ENCODE data around the gene MAB21L4.

The MAB21L4 gene

DNA sequence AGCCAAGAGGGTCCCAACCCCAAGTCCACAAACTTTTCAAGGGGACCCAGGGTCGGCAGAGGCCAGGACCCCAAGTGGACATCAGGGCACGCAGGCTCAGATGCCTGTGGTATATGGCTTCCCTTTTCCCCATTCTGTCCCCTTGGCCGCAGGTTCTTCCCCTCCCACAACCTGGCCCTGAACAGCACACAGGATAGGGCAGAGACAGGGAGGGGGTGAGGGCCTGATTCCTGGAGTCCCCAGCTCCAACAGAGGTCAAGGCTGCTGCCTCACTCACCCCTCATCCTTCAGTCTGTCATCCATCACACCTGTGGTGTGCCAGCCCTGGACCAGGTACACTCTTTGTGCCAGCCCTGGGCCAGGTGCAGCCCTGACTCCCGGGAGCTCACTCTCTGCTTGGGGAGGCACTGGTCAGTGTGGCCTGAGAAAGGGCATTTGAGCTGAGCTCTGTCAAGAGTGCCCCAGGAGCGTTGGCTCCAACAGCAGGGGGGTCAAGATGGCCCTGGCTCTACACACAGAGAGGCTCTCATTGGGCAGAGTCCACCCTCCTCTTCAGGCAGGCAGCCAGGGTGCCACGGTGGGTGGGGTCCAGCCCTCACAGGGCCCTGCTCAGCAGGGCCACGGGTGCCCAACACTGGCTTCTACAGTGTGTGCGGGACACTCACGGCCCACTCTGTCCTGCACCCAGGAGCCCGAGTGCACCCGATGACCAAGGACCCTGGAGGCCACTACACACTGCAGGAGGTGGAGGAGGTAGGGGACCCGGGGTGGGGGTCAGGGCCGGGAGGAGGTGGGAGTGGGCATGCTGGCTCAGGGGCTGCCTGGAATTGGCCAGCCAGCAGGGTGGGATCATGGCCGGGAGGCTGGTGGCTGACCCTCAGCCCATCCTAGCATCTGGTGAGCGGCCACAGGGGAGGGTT lies 25.7 kb downstream of the MAB21L4 start:
- Histone ChIP-seq H3K4me3 (ENCODE audit: low read depth, low read length) (no peak overlapping the region), H3K27ac (no peak overlapping the region), H3K27me3 (ENCODE audit: insufficient read depth, low read depth, severe bottlenecking) (no peaks in the 10 kb centered on the region), H3K9me3 (ENCODE audit: severe bottlenecking) (no peaks in the 10 kb centered on the region), H3K36me3 (no peaks in the 10 kb centered on the region)
- no peak for DNase-seq
- TF ChIP-seq, protein P1, sequence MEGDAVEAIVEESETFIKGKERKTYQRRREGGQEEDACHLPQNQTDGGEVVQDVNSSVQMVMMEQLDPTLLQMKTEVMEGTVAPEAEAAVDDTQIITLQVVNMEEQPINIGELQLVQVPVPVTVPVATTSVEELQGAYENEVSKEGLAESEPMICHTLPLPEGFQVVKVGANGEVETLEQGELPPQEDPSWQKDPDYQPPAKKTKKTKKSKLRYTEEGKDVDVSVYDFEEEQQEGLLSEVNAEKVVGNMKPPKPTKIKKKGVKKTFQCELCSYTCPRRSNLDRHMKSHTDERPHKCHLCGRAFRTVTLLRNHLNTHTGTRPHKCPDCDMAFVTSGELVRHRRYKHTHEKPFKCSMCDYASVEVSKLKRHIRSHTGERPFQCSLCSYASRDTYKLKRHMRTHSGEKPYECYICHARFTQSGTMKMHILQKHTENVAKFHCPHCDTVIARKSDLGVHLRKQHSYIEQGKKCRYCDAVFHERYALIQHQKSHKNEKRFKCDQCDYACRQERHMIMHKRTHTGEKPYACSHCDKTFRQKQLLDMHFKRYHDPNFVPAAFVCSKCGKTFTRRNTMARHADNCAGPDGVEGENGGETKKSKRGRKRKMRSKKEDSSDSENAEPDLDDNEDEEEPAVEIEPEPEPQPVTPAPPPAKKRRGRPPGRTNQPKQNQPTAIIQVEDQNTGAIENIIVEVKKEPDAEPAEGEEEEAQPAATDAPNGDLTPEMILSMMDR (IDR thresholded peaks at IDR 0.05; ENCODE audit: low read depth, low read length), result no peak

DNA sequence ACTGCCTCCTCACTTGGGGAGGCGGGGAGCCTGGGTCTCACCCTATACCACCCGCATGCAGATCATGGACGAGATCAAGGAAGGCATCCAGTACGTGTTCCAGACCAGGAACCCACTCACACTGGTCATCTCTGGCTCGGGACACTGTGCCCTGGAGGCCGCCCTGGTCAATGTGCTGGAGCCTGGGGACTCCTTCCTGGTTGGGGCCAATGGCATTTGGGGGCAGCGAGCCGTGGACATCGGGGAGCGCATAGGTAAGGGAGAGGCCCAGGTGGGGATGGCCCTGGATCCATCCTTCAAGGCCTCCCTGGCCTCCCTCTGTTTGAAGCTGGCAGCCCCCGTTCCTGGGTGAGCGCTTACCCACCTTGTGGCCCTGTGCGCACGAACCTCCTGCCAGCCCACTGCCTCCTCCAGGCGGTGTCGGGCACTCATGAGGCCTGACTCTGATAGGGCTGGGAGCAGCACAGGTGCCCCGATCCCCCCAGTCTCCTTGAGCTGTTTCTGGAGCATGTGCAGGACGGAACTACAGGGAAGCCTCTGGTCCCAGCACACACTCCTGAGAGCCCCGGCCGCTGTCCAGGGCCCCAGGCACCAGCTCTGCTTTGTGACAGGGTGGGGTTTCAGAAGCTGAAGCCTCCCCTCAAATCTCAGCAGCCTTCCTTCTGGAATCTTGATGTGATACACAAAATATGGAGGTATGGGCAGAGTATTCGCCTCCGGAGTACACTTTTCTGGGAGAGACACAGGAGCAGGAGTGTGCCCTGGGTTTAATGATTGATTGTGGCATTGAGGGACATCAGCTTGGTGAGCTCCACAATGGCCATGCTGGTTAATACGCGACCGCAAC lies 26.6 kb downstream of the MAB21L4 start:
- Histone ChIP-seq H3K4me3 (ENCODE audit: low read depth, low read length) (no peak overlapping the region), H3K36me3 (no peaks in the 10 kb centered on the region), H3K27me3 (ENCODE audit: insufficient read depth, low read depth, severe bottlenecking) (no peaks in the 10 kb centered on the region), H3K27ac (no peak overlapping the region), H3K9me3 (ENCODE audit: severe bottlenecking) (no peaks in the 10 kb centered on the region)
- TF ChIP-seq, protein P1 (IDR thresholded peaks at IDR 0.05; ENCODE audit: low read depth, low read length), result no peak
- no peak for DNase-seq

DNA sequence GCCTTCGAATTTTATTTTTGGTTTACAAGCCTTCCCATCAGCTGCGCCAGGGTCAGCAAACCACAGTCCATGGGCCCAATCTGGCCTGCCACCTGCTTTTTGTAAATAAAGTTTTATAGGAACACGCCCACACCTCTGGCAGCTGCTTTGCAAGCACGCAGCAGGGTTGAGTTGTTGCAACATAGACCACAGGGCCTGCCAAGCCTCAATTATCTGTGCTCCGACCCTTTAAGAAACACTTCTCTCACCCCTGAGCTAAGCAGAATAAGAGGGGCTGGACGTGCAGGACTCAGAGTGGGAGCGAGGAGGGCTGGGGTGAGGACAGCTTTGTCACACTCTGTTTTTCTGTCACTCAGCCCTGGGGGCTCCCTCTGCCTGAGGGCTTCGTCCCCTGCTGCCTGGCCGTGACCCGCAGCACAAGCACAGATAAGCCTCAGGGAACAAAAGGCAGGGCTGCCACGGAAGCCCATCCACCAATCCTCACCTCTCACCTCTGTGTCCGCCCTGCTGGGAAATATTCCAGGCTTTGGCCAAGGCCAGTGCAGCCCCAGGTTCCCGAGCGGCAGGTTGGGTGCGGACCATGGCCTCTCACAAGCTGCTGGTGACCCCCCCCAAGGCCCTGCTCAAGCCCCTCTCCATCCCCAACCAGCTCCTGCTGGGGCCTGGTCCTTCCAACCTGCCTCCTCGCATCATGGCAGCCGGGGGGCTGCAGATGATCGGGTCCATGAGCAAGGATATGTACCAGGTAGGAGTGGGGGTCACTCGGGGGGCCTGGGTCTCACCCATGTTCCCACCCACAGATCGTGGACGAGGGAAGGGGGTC lies 27.5 kb downstream of the MAB21L4 start, which contains the start of gene AGXT:
AGXT (plus strand) TSS at position 539 of the 823 bp plus-strand sequence; CDS start at position 581, 42 bp downstream.
- Histone ChIP-seq H3K36me3 (no peaks in the 10 kb centered on the region), H3K27ac (no peak within 1 kb of the TSS), H3K9me3 (ENCODE audit: severe bottlenecking) (no peaks in the 10 kb centered on the region), H3K4me3 (ENCODE audit: low read depth, low read length) (no peak within 1 kb of the TSS), H3K27me3 (ENCODE audit: insufficient read depth, low read depth, severe bottlenecking) (no peaks in the 10 kb centered on the region)
- DNase-seq, result no peak
- TF ChIP-seq, protein P1 (IDR thresholded peaks at IDR 0.05; ENCODE audit: low read depth, low read length), result no peak

DNA sequence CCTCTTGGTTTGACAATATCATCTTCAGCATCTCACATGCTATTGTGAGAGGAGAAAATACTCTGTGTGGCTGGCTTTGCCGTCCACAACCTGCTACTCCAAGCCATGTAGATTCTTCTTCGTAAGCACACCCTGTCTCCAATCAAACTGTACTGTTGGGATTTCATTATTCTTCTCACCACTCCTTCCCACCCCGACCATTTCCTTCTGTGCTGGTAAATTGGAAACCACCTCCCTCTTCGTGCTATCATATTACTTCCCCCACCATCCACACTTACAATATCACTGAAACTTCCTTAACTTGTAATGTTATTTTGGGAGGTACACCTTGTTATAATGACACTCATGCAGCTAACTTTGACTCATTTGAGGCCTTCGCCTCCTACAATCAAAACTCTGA lies 30.6 kb downstream of the MAB21L4 start:
- DNase-seq, result no peak
- Histone ChIP-seq H3K27ac (no peak overlapping the region), H3K9me3 (ENCODE audit: severe bottlenecking) (no peaks in the 10 kb centered on the region), H3K4me3 (ENCODE audit: low read depth, low read length) (no peak overlapping the region), H3K36me3 (no peaks in the 10 kb centered on the region), H3K27me3 (ENCODE audit: insufficient read depth, low read depth, severe bottlenecking) (no peaks in the 10 kb centered on the region)
- TF ChIP-seq, protein P1 (IDR thresholded peaks at IDR 0.05; ENCODE audit: low read depth, low read length), result no peak

DNA sequence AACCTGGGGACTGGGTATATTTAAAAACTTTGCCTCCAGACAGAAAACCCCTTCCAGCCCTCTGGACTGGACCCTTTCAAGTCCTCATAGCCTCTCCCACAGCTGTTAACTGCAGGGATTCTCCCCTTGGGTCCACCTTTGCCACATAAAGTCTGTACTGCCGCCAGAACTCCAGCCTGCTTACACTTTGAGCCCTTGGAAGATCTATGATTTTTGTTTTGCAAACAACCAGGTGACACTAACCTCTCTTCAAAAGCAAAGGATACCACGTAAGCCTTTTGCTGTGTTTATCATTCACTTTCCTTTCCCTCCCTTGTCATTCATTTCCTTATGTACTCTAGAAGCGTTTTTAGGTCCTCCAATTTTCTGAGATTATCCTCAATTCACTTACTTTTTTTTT lies 31.5 kb downstream of the MAB21L4 start:
- no peaks in the 10 kb centered on the region for H3K27me3 ChIP-seq (ENCODE audit: insufficient read depth, low read depth, severe bottlenecking)
- no peak overlapping the region for H3K27ac ChIP-seq
- H3K4me3 ChIP-seq (ENCODE audit: low read depth, low read length), result no peak overlapping the region
- DNase-seq, result no peak
- TF ChIP-seq, protein P1 (IDR thresholded peaks at IDR 0.05; ENCODE audit: low read depth, low read length), result no peak
- H3K9me3 ChIP-seq (ENCODE audit: severe bottlenecking), result no peaks in the 10 kb centered on the region
- no peaks in the 10 kb centered on the region for H3K36me3 ChIP-seq

Measured in WERI-Rb-1 (cell line).